PC-3 (cell line): Measurements from ENCODE around the gene HAPLN3.

Experiments
- EZH2 ChIP-seq: fragments of 300-600 bp; sonication (generic); IDR thresholded peaks from one replicate; pipeline ENCODE4 v1.6.1; 2017; ENCODE audit warnings: antibody characterized with exemption, mild to moderate bottlenecking, low read length; ENCODE audit not compliant: unreplicated experiment
- EZH2phosphoT487 ChIP-seq: fragments of 300-600 bp; sonication (generic); IDR thresholded peaks from 2 replicates; pipeline ENCODE4 v1.6.1; 2018; ENCODE audit warnings: mild to moderate bottlenecking, antibody characterized with exemption, low read length, borderline replicate concordance
- TF ChIP-seq, protein P1 (sequence below): fragments of 300-600 bp; sonication (generic); conservative IDR thresholded peaks from 2 replicates; pipeline ENCODE4 v1.5.1; 2017; ENCODE audit warnings: antibody characterized with exemption, low read depth, mild to moderate bottlenecking, low read length

DNA sequence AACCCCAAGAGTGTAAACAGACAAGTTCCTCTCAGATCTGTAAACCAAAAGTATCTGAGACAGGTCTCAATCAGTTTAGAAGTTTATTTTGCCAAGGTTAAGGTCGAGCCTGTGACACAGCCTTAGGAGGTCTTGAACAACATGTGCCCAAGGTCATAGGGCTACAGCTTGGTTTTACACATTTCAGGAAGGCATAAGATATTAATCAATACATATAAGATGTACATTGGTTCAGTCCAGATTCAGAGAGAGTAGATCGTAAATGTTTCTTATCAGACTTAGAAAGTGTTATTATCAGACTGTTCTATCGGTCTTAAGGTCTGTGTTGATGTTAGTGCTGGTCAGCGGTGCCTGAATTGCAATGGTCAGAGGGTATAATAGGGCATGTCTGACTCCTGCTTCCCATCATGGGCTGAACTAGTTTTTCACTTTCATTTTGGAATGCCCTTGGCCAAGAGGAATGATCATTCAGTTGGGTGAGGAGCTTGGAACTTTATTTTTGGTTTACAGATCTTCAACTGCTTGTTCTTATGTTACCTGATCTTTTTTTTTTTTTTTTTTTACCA is 44.8 kb upstream of the HAPLN3 start:
- TF ChIP-seq EZH2 (no peak), EZH2phosphoT487 (no peak)
- TF ChIP-seq, protein P1, sequence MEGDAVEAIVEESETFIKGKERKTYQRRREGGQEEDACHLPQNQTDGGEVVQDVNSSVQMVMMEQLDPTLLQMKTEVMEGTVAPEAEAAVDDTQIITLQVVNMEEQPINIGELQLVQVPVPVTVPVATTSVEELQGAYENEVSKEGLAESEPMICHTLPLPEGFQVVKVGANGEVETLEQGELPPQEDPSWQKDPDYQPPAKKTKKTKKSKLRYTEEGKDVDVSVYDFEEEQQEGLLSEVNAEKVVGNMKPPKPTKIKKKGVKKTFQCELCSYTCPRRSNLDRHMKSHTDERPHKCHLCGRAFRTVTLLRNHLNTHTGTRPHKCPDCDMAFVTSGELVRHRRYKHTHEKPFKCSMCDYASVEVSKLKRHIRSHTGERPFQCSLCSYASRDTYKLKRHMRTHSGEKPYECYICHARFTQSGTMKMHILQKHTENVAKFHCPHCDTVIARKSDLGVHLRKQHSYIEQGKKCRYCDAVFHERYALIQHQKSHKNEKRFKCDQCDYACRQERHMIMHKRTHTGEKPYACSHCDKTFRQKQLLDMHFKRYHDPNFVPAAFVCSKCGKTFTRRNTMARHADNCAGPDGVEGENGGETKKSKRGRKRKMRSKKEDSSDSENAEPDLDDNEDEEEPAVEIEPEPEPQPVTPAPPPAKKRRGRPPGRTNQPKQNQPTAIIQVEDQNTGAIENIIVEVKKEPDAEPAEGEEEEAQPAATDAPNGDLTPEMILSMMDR, result no peak
